Activated T-cell treated with anti-CD3 and anti-CD28 coated beads for 24 hours (primary cell): ENCODE measurements around the gene P4HA2.

Experiments used
- DNase-seq: peaks from one replicate; pipeline ENCODE4 v3.0.0-alpha.2; 2020; ENCODE audit warnings: low read depth

P4HA2 gene

DNA sequence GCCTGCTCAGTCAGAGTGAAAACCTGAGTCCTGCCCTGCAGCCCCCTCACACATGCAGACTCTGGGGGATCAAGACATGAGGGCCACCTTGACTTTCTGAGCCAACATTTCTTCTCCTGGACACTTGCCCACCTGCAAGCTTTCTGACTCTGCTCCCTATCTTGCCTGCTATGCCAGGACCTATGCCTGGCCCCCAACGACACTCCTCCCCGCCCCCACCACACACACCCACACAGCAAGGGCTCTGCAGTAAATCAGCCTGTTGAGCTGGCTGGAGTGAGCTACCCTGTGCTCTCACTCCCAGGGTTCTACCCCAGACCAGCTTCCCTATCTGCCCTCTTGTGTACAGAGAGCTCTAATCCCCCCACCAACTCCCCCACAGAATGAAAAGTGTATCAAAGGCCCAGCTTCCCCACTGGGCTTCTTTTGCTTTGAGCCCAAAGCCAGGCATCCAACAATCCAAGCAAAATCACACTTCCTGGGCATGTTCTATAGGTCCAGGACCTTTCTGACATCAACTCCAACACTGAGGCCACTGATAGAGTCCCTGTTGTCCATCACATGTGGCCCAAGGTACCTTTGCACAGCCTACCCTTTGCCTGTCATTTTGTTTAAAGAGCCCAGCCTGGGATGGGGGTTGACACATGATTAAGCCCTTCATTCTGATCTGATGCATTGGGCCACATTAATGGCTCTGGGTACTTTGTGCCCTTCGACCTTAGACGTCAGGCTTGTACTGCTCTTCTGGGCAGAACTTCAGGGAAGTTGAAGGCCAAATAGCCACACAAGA is 37.1 kb upstream of the P4HA2 start:
- no peak for DNase-seq

DNA sequence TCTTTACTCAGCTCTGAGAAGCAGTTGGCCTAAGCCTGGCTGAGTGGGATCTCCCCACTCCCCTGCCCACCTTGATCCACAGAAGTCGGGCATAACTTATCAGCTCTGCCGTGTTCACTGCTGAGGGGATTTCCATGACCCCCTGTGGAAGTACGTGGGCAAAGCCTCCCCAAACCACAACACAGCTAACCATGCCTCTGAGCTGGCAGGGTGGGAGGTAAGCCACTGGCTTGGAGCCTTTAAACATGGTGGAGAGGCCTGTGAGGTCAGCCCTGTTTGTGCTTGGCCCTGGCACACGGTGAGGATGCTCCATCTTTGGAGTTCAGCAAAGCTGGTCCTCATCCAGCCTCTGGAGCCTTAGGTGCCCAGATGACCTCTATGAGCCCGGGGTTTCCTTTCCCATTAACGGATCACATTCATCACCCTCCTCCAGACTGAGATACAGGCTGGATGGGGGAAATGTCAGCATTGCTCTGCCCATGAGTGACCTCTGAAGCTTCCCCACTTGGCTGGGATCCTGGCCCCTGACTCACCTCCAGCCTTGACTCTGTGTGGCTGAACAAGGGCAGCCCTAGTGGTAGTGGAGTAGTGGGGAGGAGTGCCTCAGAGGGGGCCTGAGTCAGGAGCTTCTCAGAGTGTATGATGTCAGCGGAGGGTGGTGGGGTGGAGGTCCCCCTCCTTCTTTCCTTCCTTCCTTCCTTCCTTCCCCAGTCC is 36.1 kb upstream of the P4HA2 start:
- no peak for DNase-seq

DNA sequence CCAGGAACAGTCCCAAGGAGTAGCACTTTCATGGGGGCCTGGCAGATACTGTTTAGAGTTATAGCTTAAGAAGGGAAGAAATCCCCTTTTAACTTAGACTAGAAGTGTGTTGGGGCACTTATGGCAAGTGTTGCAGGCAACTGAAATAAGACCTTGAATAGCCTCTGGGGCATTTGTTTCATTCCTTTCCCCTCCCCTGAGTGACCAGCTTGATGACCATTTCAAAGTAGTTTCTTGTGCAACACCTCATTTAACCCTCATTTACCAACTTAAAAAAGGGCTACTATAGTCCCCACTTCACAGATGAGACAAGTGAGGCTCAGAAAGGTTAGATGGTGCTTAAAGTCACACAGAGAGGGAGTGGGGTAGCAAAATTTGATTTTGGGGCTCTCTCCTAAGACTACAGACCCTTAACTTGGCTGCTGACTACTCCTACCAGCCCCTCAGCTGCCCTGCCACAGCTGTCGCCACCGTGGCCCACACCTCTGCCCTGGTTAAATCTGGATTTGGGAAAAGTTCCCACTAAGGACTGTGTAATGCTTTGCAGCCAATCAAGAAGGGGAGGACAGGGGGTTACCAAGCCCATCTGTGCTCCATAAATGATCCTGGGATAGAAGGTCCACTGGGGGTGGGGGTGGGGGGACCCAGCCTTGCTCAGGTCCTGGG is 35.4 kb upstream of the P4HA2 start:
- no peak for DNase-seq

DNA sequence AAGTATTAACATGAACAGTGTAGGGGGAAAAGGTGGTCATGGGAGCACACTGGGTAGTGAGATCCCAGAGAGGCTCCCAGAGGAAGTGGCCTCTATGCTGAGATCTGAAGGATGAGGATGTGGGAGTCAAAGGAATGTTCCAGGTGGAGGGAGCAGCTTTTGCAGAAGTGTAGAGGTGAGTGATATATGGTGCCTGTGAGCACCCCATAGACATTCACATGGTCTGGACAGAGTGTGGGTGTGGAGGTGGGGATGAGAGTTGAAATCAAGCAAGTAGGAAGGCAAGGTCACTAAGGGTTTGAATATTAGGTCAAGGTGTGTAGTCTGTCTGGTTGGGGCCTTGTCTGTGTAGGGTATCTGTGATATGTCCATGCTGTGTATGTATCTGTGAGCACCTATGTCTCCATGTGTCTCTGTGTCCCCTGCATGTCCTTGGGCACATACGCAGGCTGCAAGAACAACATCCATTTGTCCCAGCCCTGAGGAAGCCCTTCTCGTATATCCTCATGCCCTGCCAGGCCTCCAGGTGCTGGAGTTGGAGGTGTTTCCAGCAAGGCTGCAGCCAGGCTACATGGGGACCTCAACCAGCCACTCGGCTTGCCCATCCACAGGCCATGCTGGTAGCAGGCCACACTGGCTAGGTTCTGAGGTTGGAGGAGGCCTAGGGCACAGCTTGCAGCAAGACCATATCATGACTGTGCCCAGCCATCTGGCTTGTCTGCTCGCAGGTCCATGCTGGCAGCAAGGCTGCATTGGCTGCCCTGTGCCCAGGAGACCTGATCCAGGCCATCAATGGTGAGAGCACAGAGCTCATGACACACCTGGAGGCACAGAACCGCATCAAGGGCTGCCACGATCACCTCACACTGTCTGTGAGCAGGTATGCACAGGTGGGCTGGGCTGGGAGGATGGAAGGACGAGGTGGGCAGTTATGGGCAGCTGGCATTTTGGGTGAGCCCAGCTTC is 34.5 kb upstream of the P4HA2 start:
- DNase-seq = no peak

DNA sequence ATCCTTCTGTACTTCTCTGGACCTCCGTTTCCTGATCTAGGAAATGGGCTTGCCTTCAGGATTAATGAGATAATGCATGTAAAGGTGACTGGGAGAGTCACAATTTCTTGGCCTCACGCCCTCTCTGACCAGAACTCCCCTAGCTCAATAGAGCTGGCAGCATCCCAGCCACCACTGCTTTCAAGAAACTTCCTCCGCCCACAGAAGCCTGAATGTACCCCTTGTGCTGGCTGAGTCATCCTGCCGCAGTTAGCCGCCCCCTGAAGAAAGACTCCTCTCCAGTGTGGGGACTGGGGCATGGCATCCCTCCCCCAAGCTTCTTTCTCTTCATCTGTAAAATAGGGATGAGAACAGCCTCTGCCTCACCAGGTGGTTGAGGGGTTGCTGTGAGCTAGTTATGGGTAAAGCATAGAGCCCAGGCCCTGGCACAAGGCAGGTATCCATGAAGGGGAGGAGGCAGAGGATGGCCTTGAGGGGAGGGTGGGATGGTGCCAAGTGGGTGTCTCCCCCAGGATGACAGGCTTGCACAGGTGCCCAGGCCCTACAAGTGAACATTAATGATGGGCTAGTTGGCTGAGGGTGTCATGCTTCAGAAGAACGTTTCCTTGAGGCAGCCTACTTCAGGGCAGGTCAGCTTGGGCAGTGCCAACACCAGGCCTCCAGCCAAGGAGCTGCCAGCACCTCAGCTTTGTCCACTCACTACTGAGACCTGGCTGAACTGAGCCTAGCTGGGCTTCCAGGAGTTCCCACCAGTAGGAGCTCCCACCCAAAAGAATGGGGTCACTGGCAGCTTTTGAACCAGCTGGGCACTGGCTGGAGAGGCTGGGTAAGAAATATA is 33.3 kb upstream of the P4HA2 start:
- DNase-seq = peak; percentile 33

DNA sequence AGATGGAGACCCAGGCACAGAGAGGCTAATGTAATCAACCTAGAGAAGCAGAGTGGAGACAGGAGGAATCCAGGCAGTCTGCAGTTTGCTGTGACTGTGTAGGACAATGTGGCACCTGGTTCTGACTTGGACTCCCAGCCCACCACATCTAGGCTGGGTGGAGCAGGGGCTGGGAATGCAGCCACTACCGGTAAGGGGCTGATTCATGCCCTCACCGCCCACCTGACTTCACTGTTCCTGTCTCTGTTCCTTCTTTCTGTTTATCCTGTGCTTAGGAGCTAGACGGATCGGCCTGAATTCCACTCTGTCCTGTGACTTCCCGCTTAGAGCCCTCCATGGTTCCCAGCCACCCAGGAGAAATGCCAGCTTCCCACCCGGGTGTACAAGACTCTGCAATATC is 32.4 kb upstream of the P4HA2 start:
- DNase-seq = no peak

DNA sequence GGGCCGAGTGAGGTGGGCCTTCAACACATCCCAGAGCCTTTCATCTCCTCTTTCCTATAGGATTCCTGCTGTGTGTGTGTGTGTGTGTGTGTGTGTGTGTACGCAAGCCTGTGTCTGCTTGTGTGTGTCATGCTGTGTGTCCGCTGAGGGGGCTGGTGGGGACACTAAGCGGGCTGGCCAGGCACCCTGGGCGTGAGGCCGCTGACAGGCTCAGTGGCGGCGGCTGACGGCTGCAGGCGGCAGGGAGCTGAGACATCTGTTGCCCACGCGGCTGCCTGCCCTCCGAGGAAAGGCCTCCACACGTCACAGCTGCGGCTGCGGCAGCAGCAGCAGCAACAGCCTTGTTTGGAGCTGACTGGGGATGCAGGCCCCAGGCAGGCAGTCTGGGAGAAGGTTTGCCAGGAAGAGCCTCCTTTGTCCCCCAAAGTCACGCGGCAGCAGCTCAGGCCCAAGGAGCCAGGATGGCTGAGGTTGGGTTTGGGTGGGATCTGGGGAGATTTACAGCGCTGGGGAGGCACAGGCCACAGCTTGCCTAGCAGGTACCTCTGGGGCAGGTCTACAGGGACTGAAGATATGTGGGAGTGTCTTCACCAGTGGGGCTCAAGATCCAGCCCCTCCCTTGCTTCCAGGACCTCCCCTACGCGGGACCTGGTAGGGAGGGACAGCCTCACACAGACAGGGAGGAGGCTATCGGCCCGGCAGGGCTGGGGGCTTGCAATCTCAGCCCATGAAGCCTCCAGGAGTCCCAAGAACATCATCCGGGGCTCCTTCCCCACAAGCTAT is 31.6 kb upstream of the P4HA2 start:
- no peak for DNase-seq

DNA sequence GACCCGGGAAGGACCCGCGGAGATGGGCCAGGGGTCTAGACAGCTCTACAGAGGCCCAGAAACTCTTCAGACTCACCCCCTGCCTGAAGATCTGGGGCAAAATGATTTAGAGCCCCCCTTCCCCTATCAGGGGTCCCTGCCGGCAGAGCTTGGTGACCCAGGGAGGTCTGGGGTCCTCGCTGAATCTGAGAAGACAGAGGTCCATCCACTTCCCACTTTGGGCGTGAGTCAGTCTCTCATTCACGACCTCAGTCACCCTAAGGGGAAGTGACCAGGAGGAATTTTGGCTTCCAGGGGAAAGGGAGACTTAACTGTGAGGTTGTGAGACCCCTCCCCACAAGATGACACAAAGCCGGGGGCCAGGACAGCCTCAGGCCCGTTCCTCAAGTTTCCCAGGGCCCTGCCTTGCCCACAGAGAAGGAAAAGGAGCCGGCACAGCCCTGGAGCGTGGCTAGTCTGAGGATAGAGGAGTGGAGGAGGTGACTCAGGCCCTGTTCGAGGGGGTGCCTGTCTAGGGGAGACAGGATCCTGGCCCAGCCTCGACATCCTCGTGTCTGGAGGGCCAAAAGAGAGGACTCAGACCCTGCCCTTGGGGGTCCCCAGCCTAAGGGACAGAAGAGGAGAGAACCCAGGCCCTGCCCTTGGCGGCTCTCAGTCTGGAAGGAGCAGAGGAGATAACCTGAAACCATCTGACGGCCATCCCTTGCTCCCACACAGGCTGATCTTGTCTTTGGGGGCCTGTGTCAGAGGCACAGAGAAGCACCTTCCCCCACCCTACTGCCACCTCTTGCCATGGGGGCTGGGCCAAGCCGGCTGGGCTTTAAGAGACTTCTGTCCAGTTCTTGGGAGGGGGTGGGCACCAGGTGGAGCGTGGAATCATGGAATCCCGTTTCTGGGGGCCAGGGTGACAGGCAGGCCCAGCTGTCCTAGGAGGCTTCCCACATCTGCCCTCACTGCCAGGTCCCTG is 30.7 kb upstream of the P4HA2 start:
- DNase-seq = no peak

DNA sequence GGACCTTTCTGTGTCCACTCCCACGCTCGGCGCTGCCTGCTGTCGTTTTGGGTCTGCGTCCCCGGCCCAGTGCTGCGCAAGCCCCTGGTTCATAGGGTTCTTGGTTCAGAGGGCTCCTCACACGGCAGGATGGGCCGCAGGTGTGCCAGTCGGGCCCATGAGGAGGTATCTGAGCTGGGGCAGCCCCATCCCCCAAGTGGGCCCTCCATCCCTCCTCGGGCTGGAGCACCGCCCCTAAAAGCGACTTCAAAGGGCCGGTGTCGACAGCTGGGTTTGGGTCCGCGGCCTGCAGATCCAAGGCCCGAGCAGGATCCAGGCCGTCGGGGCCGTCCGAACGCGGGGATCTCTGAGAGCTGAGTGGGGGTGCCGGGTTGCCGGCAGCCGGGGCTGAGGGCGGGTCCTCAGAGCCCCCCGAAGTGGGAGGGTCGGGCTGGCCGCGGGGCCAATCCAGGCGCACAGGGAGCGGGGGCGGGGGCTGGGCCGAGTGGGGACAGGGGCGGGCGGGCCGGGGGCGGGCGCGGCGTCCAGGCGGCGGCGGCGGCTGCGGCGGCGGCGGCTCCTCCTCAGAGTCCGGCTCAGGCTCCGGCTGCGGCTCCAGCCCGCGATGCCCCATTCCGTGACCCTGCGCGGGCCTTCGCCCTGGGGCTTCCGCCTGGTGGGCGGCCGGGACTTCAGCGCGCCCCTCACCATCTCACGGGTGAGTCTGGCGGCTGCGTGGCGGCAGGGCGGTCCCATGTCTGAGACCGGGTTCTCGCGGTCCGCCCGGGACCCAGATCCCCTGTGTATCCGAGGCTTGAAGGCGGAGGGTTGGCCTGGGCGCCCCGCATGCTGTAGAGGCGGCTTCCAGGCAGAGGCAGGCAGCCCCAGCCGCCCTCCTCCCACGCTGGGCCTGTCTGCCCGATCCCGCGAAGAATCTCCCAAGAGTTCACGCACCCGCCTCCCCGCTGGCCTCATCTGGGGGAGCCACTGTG is 29.8 kb upstream of the P4HA2 start, which contains the start of gene PDLIM4:
Gene PDLIM4 (plus strand): TSS at position 566 of the 971 bp plus-strand sequence. CDS start 39 bp downstream, at position 605.
- no peak for DNase-seq

DNA sequence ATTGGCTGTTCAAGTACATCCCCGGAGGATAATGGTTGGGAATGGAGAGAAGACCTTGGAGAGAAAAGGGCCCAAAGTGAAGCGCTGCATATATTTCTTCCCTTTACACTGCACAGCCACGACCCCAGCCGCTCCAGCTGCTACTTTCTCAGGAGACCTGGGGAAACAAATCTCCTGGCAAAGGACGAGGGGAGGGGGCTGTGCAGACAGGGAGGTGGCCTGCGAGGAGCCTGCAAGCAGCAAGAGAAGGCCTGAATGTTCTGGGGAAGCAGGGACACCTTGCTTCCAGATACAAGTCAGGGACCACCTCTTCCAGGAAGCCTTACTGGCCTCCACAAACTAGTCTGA is 29.1 kb upstream of the P4HA2 start:
- DNase-seq = no peak

DNA sequence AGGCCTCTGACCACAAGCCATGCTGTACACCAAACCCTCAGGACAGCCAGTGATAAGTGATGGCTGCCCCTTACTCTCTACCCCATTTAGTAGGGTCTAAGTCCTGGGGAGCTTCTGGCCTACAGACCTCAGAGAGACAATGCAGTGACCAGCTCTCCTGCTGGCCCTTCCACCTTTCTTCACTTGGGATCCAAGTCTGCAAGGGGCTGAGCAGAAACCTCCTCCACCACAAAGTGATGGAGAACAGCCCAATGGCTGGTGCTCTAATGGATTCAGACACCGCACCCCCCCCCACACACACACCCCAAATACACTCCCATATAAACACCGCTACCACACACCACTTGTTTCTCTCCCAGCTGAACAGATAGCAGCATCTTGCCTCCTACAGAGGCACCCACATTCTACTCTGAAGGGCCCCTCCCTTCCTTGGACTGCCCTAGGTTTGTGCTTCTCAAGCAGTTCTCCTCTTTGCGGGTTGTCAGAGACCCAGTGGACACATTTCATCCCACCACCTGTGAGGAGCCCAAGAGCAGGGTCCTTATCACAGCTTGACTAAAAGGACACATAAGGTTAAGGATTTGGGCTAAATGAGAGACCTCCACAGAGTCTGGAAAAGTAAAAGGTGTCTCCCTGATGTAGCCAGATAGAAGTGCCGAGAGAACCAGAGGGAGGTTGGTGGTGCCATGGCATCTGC is 28.6 kb upstream of the P4HA2 start:
- no peak for DNase-seq

DNA sequence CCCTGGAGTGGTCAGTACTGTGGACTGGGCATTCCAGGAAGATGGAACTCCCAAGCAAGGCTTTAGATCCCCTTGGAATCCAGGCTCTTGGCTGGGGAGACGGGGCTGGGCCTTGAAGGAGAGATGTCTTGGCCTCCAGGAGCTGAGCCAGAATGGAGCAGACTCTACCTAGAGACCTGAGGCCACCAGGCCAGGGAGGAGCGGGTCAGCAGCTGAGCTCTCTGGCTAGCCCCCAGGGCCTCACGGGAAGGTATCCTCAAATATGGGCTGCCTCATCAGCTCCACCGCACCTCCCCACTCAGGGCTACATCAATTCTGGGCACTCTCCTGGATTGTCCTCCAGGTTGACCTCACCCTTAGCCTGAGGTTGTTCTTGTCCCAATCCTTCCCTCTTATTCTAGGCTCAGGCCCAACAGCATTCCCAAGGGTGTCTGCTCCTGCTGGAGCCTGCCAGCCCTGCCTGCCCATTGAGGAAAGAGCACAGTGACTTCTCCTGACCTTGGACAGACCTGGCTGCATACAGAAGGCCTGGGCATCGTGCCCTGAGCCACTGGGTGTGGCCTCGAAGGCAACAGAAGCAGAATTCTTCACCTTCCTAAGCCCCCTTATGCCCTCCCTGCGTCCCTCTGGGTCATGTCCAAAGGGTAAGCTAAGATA is 26.8 kb upstream of the P4HA2 start:
- no peak for DNase-seq

DNA sequence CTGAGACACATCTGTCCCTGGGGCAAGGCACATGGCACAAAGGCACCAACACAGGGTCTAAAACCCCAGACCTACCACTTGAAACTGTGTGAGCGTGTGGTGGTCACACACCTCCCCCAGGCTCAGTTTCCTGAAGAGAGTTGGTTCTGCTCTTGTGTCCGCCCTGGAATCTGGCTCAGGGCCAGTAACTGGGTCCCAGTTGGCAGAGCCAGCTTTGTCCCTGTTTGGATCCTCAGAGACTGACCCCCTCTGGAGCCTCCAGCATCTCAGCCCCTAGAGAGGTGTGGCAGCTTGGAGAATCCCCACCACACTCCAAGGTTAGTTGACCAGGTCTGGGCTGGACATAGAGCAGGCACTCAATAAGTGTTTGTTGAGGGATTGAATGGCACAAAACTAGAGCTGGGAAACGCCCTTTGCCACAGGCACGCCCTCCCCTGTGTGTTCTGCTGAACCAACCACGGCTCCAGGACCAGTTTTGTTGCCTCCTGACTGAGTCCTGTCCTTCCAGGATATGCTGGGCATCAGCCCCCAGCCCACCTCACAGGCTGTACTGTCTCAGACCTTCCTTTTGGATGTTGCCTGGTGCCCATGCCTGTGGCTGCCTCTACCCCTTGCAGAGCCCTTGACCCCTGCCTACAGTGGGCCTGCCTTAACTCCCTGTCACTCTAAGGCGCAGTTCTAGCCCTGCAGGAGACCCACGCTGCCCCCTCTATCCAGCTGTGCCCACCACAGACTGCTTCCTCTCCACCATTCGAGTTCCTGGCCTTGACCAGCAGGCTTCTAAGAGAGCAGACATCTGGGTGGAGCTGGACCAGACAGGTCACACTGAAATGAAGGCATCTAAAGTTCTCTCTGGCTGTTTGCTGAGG is 26.0 kb upstream of the P4HA2 start:
- DNase-seq = no peak

DNA sequence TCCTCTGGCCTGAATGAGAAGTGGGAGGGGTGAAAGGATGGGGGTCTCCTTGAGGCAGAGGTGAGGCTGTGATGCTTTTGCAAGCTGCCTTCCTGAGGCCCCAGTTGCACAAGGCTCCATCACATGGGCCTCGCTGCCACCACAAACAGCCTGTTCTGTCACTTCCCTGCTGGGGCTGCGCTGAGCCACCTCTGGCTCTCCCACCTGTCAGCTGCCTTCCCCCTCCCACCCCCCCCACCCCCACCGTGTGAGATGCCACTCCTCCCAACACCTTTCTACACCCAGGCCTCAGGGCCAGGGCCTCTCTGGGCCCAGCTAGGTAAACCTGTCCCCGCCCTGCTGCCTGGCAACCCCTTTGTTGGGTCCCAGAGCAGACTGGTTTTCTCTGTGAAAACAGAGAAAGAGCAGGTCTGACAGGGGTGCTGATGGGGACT is 25.4 kb upstream of the P4HA2 start:
- DNase-seq = no peak

DNA sequence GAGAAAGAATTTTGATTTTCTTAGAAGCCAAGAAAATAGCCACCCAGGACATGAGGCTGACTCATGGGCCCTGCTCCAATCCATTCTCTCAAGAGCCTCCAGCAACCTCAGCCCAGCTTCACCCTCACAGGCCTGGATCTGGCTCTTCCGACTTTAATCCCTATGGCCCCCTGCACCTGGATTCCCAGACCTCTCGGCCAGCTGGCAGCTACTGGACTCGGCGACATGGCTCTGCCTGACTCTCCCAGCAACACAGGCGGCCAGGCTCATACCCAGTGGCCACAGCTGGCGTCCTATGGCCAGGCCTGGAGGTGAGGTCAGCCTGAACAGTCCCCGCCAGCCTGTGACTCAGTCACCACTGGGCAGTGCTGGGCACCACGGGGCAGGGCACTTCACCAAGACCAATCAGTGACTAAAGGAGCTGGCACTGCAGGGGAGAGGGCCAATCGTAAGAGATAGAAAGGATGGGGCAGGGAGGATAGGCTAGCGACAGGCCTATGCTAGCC is 23.6 kb upstream of the P4HA2 start:
- DNase-seq = no peak
